ENCODE data around the gene WWC1.

- TF ChIP-seq, protein P1, sequence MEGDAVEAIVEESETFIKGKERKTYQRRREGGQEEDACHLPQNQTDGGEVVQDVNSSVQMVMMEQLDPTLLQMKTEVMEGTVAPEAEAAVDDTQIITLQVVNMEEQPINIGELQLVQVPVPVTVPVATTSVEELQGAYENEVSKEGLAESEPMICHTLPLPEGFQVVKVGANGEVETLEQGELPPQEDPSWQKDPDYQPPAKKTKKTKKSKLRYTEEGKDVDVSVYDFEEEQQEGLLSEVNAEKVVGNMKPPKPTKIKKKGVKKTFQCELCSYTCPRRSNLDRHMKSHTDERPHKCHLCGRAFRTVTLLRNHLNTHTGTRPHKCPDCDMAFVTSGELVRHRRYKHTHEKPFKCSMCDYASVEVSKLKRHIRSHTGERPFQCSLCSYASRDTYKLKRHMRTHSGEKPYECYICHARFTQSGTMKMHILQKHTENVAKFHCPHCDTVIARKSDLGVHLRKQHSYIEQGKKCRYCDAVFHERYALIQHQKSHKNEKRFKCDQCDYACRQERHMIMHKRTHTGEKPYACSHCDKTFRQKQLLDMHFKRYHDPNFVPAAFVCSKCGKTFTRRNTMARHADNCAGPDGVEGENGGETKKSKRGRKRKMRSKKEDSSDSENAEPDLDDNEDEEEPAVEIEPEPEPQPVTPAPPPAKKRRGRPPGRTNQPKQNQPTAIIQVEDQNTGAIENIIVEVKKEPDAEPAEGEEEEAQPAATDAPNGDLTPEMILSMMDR (IDR thresholded peaks at IDR 0.05; ENCODE audit: poor library complexity): no peak
- TF ChIP-seq EZH2 (IDR thresholded peaks at IDR 0.05; ENCODE audit: borderline replicate concordance) (no peak), EZH2phosphoT487 (IDR thresholded peaks at IDR 0.05; ENCODE audit: low read depth, severe bottlenecking, unreplicated experiment) (no peak)
These were observed 189.9 kb downstream of the WWC1 start for GRCh38 chr5:168481330-168481788.
